VCaP (cell line): ENCODE measurements around the gene RPS19BP1.

ENCODE experiments used
- H3K27ac ChIP-seq: fragments of 450-650 bp; 2 replicates; pipeline ENCODE4 v1.5.1; 2017
- TF ChIP-seq, protein P1 (sequence below): fragments of 450-650 bp; conservative IDR thresholded peaks from 2 replicates; pipeline ENCODE4 v1.5.1; 2017; ENCODE audit warnings: mild to moderate bottlenecking, moderate library complexity

The RPS19BP1 gene

DNA sequence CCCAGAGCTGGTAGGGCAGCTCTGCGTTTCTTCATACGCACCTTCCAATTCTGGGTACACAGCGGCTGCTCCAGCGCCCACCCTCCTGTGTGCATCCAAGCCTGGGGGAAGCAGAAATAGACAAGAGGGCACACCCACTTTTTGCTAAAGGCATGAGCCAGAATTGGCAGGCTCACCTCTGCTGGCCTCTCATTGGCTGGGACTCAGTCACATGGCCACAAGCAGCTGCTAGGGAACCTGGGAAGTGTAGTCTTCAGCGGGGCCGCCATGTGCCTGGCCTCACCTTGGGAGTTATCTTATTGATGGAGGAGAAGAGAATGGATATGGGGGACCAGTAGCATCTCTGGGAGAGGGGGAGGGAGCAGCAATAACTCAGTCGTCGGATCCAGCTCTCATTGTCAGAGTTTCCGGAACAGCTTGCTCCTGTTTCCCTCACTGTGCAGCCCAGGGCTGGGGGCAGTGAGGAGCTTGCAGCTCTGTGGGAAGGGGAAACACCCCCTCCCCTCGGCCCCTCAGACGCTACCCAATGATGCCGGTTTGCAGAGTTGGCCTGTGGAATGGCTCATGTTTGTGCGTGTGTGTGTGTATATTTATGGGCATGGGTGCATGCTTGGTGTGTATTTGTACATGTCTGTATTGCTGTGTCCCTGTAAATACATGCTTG is 42.3 kb downstream of the RPS19BP1 start:
- no peak overlapping the region for H3K27ac ChIP-seq
- TF ChIP-seq, protein P1, sequence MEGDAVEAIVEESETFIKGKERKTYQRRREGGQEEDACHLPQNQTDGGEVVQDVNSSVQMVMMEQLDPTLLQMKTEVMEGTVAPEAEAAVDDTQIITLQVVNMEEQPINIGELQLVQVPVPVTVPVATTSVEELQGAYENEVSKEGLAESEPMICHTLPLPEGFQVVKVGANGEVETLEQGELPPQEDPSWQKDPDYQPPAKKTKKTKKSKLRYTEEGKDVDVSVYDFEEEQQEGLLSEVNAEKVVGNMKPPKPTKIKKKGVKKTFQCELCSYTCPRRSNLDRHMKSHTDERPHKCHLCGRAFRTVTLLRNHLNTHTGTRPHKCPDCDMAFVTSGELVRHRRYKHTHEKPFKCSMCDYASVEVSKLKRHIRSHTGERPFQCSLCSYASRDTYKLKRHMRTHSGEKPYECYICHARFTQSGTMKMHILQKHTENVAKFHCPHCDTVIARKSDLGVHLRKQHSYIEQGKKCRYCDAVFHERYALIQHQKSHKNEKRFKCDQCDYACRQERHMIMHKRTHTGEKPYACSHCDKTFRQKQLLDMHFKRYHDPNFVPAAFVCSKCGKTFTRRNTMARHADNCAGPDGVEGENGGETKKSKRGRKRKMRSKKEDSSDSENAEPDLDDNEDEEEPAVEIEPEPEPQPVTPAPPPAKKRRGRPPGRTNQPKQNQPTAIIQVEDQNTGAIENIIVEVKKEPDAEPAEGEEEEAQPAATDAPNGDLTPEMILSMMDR = no peak

DNA sequence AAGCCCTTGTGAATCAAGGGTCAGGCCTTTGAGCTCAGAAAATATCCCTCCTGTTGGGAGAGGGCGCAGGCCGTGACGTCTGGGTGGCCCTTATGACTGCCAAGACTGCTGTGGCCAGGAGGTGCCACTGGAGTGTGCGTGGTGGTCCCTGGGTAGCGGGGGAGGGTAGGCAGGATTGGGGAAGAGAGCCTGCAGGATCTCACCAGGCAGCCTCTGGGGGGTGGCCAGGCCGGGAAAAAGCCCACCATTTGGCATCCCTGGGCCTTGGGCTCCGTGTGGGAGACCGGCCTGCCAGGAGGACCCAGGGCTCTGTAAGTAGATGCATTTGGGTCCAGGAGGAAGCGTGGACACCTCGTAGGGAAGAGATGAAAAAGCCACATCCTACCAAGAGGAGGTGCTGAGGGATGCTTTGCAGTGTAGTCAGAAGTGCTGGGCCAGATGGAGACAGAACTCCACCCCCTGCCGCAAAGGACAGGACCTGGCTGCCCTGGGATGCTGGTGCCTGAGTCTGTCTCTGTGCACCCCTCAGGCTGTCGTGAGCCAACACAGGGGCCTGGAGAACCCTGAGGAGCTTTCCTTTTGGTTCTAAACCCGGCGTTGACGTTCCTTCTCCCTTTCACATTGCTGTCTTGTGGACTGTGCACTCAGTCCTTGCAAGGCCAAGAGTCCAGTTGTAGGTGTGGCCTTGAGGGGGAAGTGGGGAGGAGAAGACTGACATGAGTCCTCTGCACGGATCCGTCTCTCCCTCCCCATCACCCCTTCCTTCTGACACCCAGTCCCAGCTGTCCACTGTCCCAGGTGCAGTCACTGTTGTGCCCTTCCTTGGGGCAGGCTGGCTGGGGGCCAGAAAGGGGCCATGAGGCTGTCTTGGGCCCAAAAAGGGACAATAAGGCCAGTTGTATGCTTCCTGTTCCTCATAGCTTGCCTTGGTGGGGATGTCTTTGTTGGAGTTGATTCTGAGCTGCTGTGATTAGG is 43.2 kb downstream of the RPS19BP1 start:
- TF ChIP-seq, protein P1 = no peak
- H3K27ac ChIP-seq = no peak overlapping the region

GRCh38 chr22:39488563-39489083 is 43.9 kb downstream of the RPS19BP1 start:
- no peak overlapping the region for H3K27ac ChIP-seq
- TF ChIP-seq, protein P1 = no peak

DNA sequence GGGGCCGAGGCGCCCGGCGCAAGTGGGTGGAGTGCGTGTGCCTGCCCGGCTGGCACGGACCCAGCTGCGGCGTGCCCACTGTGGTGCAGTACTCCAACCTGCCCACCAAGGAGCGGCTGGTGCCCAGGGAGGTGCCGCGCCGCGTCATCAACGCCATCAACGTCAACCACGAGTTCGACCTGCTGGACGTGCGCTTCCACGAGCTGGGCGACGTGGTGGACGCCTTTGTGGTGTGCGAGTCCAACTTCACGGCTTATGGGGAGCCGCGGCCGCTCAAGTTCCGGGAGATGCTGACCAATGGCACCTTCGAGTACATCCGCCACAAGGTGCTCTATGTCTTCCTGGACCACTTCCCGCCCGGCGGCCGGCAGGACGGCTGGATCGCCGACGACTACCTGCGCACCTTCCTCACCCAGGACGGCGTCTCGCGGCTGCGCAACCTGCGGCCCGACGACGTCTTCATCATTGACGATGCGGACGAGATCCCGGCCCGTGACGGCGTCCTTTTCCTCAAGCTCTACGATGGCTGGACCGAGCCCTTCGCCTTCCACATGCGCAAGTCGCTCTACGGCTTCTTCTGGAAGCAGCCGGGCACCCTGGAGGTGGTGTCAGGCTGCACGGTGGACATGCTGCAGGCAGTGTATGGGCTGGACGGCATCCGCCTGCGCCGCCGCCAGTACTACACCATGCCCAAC is 44.6 kb downstream of the RPS19BP1 start:
- no peak overlapping the region for H3K27ac ChIP-seq
- TF ChIP-seq, protein P1 = no peak

DNA sequence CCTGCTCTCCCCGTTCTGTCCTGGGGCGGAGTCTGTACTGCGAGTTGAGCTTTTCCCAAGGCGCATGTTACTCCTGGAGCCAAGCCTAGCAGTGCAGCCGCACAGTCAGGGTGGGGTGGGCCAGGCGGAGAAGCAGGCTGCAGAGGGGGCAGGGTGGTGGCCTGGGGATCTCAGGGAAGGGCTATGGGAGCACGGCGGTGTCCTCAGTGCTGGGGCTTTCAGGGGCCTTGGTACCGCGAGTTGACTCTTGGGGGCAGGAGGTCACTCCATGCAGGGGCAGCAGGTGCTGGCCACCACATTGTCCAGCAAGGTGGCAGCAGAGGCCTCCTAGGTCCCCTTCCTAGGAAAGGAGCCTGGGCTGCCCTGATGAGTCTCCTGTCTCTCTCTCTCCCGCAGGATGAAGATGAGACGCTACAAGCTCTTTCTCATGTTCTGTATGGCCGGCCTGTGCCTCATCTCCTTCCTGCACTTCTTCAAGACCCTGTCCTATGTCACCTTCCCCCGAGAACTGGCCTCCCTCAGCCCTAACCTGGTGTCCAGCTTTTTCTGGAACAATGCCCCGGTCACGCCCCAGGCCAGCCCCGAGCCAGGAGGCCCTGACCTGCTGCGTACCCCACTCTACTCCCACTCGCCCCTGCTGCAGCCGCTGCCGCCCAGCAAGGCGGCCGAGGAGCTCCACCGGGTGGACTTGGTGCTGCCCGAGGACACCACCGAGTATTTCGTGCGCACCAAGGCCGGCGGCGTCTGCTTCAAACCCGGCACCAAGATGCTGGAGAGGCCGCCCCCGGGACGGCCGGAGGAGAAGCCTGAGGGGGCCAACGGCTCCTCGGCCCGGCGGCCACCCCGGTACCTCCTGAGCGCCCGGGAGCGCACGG is 45.4 kb downstream of the RPS19BP1 start:
- TF ChIP-seq, protein P1 = no peak
- H3K27ac ChIP-seq = no peak overlapping the region

DNA sequence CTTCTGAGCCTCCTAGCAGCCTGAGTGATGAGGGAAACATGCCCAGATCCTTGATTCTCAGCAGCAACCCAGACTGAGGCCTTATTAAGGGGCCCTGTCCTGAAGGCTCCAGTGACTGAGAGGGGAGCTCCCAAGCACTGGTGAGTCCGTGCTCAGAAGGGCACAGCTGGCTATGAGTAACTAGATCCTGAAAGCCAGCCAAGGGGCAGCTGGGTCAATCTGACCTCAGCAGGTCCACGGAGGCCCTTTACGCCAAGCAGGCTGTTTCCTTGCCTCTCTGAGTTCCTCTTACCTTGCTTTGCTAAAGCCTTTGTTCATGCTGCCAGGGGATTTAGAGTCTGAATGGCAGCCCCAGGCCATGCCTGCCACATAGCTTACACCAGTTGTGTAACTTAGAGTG is 49.8 kb downstream of the RPS19BP1 start:
- H3K27ac ChIP-seq = no peak overlapping the region
- TF ChIP-seq, protein P1 = no peak
